Left forelimb (tissue), 1 donor: Measurements from ENCODE around the gene GRIK1.
"Not testable (repeated sequence)": the region's sequence is repeated elsewhere in the genome, so short reads cannot be mapped to it uniquely, and the experiment has no call there.

Experiments
- DNase-seq: peaks from one replicate; pipeline ENCODE4 v3.0.0-alpha.2; 2018; ENCODE audit warnings: low spot score

GRIK1 gene

DNA sequence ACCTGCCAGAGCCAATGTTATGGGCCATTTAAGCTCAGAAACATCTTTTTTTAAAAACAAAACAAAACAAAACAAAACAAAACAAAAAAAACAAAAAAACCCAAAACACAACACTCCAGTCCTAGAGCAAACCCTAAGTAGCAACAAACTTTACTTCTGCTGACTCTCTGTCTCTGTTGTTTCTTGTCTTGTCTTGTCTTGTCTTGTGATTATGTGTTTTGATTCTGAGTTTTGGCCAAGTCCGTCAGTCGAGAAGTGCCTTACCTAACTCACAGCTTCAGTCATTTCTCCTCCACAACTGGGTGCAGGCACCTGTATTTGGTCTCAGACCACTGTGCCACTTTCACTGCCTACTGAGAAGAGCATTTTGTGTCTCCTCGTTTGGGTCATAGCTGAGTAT lies 333.2 kb downstream of the GRIK1 start:
- no peak for DNase-seq

DNA sequence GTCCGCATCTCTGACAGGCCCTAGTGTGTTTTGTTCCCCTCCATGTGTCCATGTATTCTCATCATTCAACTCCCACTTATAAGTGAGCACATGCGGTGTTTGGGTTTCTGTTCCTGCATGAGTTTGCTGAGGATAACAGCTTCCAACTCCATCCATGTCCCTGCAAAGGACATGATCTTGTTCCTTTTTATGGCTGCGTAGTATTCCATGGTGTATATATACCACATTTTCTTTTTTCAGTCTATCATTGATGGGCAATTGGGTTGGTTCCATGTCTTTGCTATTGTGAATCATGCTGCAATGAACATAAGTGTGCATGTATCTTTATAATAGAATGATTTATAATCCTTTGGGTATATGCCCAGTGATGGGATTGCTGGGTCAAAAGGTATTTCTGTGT lies 334.6 kb downstream of the GRIK1 start:
- not testable (repeated sequence) for DNase-seq

- no peak for DNase-seq
Observed at GRCh38 chr21:29604076-29604475, 335.7 kb downstream of the GRIK1 start.

GRCh38 chr21:29601047-29601446 lies 338.7 kb downstream of the GRIK1 start:
- no peak for DNase-seq

DNA sequence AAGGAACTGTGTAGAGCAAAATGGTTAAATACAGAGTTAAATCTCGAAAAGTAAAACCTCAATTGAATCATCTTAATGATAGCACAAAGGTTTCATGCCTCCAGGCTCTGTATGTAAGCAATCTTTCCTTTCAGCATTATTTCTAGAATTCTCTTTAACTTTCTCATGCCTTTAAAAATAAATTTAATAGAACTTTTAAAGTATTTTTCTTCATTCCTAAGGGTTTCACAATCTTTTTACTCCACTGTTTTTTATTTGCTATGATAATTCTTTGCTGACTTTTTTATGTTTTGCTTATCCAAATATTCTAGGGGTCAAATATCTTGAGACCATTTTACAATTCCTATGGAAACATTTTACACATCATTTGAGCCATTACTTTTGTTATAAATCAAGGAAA lies 353.1 kb downstream of the GRIK1 start:
- no peak for DNase-seq

DNA sequence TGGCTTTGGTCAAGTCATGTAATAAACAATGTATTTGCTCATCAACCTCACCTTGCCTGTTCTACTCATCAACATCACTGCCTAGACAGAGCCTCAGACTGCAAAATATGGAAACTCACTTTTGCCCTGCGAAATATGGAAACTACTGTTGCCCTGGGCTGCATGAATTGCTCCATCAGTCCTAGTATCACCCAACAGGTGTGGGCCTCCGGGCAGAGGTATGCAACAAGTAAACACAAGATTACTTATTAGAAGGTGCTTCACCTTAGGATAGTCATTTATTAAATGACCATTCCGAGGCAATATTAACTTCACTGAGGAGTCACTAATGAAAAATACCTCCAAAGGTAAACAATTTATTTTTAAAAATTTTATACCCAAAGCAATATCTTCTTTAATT lies 354.3 kb downstream of the GRIK1 start:
- no peak for DNase-seq

DNA sequence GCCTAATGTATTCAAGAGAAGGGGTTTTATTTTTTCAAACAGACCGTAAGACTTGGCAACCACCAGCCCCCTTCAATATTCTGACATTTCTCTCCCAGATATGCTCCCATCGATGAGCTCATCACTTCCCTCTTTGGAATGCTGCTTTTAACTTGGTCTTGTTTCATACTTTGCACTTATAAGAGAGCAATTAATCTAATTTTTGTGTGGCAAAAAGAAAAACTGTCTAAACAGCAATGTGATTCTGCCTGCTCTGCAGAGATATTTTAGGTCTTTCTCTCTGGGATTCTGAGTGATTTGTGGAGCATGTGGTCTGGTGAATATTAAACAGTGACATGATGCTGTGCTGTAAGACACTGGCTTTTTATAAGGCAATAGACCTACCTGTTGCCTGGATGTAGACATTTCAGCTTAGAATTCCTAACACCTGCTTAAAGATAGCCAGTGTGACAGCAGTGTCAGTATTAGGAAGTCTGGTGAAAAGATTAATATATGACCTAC lies 356.3 kb downstream of the GRIK1 start:
- DNase-seq: no peak

DNA sequence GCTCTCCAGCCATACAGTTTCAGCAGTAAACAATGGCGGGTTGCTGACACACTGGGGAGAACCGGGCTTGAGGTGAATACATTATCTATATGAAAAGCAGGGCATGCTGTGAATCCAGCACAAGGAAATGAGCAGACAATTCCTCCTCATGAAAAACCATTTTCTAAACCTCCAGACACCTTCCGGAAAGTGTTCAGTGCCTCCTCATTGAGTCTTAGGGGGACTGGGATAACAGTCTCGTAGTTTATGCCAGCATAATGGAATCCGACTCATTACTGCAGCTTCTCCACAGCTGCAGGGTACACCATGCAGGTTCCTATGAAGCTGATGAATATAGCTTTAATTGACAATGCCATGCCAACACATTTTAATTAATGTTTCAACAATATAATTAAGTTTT lies 356.9 kb downstream of the GRIK1 start:
- no peak for DNase-seq

GRCh38 chr21:29581393-29581792 lies 358.4 kb downstream of the GRIK1 start:
- DNase-seq: no peak

- DNase-seq: no peak
Observed at GRCh38 chr21:29580732-29581285, 359.0 kb downstream of the GRIK1 start.

DNA sequence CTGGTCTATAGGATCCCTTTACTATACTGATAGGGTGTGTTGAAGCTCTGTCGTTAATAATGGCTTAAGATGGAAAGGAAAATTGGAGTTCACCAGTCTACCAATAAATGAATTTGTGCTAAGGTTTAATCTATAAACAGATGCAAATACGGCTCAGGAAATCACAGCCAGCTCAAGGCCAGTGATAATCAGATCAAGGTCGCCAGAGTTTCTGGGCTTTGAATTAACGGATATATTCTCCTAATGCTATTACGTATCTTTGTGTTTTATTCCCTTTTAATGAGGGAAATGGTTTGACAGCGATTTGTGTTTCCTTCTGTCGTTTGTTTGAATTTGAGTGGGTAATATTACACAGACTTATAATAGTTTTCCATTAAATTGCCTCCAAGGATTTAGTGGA lies 361.5 kb downstream of the GRIK1 start:
- no peak for DNase-seq

DNA sequence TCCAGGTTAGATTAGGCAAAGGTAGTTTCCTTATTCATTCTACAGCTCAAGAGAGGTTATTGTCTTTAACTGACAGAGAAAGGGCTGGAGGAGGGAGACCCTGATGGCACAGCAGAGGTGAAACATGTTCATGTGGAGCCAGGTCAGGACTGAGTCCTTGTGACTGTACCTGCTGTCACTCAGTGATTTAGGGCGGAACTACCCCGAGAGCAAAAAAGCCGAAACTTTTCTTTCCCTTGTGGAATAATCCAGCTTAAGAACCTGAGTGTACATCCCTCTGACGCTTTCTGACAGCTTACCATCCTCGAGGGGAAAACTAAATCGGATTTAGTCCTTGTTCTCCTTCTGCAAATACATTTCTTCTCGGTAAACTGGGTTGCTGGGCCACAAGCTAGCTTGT lies 367.8 kb downstream of the GRIK1 start:
- no peak for DNase-seq

- DNase-seq: no peak
Observed at GRCh38 chr21:29568020-29568697, 371.6 kb downstream of the GRIK1 start.

GRCh38 chr21:29557931-29558725 lies 381.7 kb downstream of the GRIK1 start:
- DNase-seq: no peak

DNA sequence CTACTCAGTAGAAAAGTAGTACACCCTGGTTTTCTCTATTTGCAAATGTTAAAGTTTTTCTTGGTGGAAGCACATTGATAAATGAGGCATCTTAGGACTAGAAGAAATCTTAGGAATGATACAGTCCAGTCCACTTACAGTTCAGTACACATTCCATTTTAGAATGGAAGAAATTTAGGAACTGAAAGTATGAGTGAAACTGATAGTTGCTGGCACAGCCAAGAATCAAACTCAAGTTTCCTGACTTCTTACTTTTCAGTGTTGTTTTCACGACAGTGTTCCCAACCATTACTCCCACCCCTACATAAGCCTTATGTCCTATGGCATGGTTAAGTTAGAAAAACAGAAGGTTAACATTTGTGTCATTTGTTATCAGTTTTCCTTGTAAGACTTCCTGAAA lies 382.6 kb downstream of the GRIK1 start:
- no peak for DNase-seq

GRCh38 chr21:29555601-29556000 lies 384.2 kb downstream of the GRIK1 start:
- no peak for DNase-seq

DNA sequence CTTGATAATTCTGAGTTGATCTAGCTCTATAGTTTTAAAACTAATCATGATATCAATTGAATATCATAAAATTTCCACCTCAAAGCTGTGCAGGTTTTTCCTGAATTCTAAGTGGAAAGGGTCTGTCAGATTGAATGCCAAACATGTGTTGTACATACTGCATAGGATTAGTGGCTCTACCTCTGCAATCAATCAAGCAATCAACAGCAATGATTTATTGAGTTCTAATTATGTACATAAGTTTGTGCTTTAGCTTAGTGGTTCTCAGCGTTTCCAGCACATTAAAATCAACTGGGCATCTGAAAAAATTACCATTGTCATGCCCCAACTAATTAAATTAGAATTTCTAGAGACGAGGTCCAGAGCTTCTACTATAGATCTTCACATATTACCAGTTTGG lies 389.6 kb downstream of the GRIK1 start:
- no peak for DNase-seq

DNA sequence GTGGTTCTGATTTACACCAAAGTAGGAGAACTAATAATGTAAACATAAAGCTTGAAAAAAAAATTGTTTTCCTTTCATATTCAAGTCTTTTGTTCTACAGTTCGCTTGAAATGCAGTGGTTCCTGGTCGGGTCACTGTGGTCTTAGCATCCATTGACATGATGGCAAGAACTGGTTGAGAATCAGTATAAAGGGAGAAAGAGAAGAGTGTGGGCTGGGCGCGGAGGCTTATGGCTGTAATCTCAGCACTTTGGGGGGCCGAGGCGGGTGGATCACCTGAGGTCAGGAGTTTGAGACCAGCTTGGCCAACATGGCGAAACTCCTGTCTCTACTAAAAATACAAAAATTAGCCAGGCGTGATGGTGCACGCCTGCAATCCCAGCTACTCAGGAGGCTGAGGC lies 390.2 kb downstream of the GRIK1 start:
- DNase-seq: no peak

DNA sequence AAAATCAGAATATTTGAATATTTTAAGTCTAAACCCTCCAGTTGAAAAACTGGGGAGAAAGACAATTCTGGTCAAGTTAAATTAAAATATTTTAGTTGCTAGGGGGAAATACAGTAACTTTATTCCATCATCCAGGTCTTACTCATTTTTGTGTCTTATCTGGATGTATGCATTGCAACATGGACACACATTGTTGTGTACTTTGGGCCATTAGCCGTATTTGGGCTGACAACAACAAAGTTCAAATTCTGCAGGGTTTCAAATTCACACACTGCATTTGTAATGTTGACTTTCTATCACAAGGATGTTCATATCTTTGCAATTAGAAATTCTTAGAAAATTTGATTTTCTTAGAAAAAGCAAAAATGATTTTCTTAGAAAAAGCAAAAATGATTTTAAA lies 391.8 kb downstream of the GRIK1 start:
- DNase-seq: no peak

- DNase-seq: no peak
Observed at GRCh38 chr21:29546071-29546470, 393.7 kb downstream of the GRIK1 start.

- DNase-seq: no peak
Observed at GRCh38 chr21:29540289-29540688, 399.5 kb downstream of the GRIK1 start.

- no peak for DNase-seq
Observed at GRCh38 chr21:29538115-29538514, 401.7 kb downstream of the GRIK1 start.

- DNase-seq: no peak
Observed at GRCh38 chr21:29534448-29534847, 405.3 kb downstream of the GRIK1 start.
